Lung (tissue), 12 donors: ENCODE data around the gene ABCG8. TPM values are rescaled to one million over a fixed set of nuclear protein-coding genes. Genes with fewer than 3 reads are reported as not detected.

ENCODE experiments used
- ATAC-seq: fragments of 200-7000 bp; cut with Tn5 transposase; one replicate; pipeline ENCODE4 v1.9.1; 2020; ENCODE audit warnings: moderate number of reproducible peaks; ENCODE audit not compliant: insufficient read depth, low FRiP score
- DNase-seq, 3 donors: peaks; one replicate each; pipeline ENCODE4 v3.0.0-alpha.2; 2013 to 2017
- H3K27ac ChIP-seq, 2 donors: one replicate each; pipeline ENCODE4 v1.5.1; 2013; ENCODE audit warnings: mild to moderate bottlenecking in 2 of 2, moderate library complexity in 2 of 2, control low read depth in 1 of 2, inconsistent platforms in 1 of 2, low read depth in 1 of 2, low read length in 1 of 2
- H3K27me3 ChIP-seq, 3 donors: one replicate each; pipeline ENCODE4 v1.5.1; 2013; ENCODE audit warnings: low read length in 2 of 3; ENCODE audit not compliant: control insufficient read depth in 3 of 3, insufficient read depth in 3 of 3
- H3K36me3 ChIP-seq, 4 donors: one replicate each; pipeline ENCODE4 v1.5.1; 2013; ENCODE audit warnings: low read length in 4 of 4, mild to moderate bottlenecking in 1 of 4, moderate library complexity in 1 of 4; ENCODE audit not compliant: control insufficient read depth in 4 of 4, insufficient read depth in 4 of 4
- H3K4me1 ChIP-seq, 5 donors: one replicate each; pipeline ENCODE4 v1.5.1; 2013; ENCODE audit warnings: low read length in 5 of 5, mild to moderate bottlenecking in 2 of 5, moderate library complexity in 1 of 5; ENCODE audit not compliant: control insufficient read depth in 5 of 5, insufficient read depth in 5 of 5
- H3K4me3 ChIP-seq: one replicate; pipeline ENCODE4 v1.5.1; 2013; ENCODE audit warnings: mild to moderate bottlenecking, control low read depth, moderate library complexity
- H3K9ac ChIP-seq, 2 donors: one replicate each; pipeline ENCODE4 v1.5.1; 2013; ENCODE audit warnings: low read length in 2 of 2, control low read depth in 1 of 2; ENCODE audit not compliant: insufficient read depth in 1 of 2
- H3K9me3 ChIP-seq, 4 donors: one replicate each; pipeline ENCODE4 v1.5.1; 2013; ENCODE audit warnings: low read length in 3 of 4, mild to moderate bottlenecking in 1 of 4, moderate library complexity in 1 of 4; ENCODE audit not compliant: control insufficient read depth in 4 of 4, insufficient read depth in 3 of 4
- WGBS, 2 donors: extraction: QIAGEN DNeasy Blood & Tissue Kit; methylation state at CpG; one replicate each; pipeline ENCODE4 v1.1.7; 2013; 5-methylcytosine and 5-hydroxymethylcytosine counted together
- polyA plus RNA-seq, 2 donors: library from polyadenylated mRNA; stranded (reverse); fragments of 200-250 nt; gene quantifications; one replicate each; pipeline ENCODE4 v1.2.1, GENCODE V29; 2013
- total RNA-seq, 2 donors: library from RNA; depleted of rRNA in 1 of 2; stranded (reverse); fragments of >200 nt in 1 of 2; gene quantifications; one replicate each; pipeline ENCODE4 v1.2.1, GENCODE V29; 2014 to 2021
- TF ChIP-seq, protein P1 (sequence below): IDR thresholded peaks from 2 replicates; pipeline ENCODE4 v1.5.1; 2012; ENCODE audit warnings: mild to moderate bottlenecking; ENCODE audit errors: control extremely low read depth, extremely low read depth
- donor health status: control.
- donor health status: control.
- donor health status: Bipolar disorder and iron deficiency.
- donor health status: healthy.
- donor health status: DM: yes; HTN: yes; CAD: no.

Gene ABCG8
- total and polyA plus RNA-seq, 4 donors, result 0.80 TPM; not detected in 3

DNA sequence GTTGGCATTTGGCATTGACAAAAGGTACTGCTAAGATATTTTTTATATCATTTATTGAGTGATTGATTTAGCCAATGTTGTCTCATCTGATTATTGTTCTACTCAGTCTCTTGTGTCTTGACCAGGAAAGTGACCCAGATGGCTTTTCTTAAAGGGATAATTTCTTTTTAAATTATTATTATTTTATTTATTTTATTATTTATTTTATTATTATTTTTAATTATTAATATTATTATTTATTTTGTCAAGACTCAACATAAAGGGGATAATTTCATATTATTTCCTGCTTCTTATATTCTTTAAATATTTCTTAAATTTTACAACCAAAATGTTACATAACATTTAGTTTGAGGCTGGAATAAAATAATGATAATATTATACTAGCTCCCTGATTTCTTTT lies 37.9 kb upstream of the ABCG8 start:
- peaks cover 0 to 14% (median 0%) of the 10 kb centered on the region in 5 donors for H3K4me1 ChIP-seq
- ATAC-seq, result no peak
- DNase-seq, result no peak
- no peak overlapping the region for H3K9ac ChIP-seq
- H3K9me3 ChIP-seq, result no peaks in the 10 kb centered on the region
- TF ChIP-seq, protein P1, sequence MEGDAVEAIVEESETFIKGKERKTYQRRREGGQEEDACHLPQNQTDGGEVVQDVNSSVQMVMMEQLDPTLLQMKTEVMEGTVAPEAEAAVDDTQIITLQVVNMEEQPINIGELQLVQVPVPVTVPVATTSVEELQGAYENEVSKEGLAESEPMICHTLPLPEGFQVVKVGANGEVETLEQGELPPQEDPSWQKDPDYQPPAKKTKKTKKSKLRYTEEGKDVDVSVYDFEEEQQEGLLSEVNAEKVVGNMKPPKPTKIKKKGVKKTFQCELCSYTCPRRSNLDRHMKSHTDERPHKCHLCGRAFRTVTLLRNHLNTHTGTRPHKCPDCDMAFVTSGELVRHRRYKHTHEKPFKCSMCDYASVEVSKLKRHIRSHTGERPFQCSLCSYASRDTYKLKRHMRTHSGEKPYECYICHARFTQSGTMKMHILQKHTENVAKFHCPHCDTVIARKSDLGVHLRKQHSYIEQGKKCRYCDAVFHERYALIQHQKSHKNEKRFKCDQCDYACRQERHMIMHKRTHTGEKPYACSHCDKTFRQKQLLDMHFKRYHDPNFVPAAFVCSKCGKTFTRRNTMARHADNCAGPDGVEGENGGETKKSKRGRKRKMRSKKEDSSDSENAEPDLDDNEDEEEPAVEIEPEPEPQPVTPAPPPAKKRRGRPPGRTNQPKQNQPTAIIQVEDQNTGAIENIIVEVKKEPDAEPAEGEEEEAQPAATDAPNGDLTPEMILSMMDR, result no peak
- H3K4me3 ChIP-seq, result no peak overlapping the region
- H3K27ac ChIP-seq, result no peak overlapping the region
- H3K36me3 ChIP-seq, result peaks cover 2 to 47% (median 16%) of the 10 kb centered on the region in 4 donors
- H3K27me3 ChIP-seq, result no peaks in the 10 kb centered on the region

DNA sequence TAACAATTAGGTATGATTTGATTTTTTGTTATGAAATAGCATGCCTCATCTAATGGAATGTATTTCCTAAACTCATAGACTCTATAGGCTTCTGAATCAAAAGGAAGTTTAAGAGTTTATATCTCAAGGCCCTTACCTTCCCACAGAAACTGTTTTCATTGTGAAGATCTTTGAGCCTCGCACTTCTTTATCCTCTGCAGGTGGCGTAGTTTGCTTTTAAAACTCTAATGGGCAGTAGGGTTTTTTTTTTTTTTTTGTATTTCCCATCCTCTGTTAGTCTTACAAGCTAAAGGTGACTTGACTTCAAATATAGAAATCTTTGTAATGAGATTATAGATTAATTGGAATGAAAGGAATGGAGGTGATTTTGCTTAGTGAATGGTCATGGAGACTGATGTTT lies 36.6 kb upstream of the ABCG8 start:
- DNase-seq (no peak), ATAC-seq (no peak)
- Histone ChIP-seq H3K9me3 (no peaks in the 10 kb centered on the region), H3K9ac (no peak overlapping the region), H3K27ac (no peak overlapping the region), H3K27me3 (no peaks in the 10 kb centered on the region), H3K4me1 (peaks cover 0 to 14% (median 0%) of the 10 kb centered on the region in 5 donors), H3K36me3 (peaks cover 2 to 47% (median 16%) of the 10 kb centered on the region in 4 donors), H3K4me3 (no peak overlapping the region)
- TF ChIP-seq, protein P1, result no peak
- WGBS, 2 donors, result 95 to 98% methylated on average over 2 of the region's 2 CpGs

DNA sequence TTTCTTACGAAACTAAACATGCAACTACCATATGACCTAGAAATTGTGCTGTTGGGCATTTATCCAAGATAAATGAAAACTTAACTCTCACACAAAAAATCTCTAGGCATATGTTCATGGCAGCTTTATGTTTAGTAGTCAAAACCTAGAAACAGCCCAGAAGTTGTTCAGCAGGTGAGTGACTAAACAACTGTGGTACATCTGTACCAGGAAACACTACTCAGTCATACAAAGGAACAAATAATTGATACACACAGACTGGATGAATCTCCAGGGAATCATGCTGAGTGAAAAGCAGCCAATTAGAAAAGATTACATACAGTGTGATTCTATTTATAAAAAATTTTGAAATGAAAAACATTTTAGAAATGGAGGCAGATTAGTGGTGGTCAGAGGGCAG lies 35.7 kb upstream of the ABCG8 start:
- Histone ChIP-seq H3K9me3 (no peaks in the 10 kb centered on the region), H3K27me3 (no peaks in the 10 kb centered on the region), H3K9ac (no peak overlapping the region), H3K36me3 (peaks cover 1 to 43% (median 19%) of the 10 kb centered on the region in 4 donors), H3K4me3 (no peak overlapping the region), H3K27ac (no peak overlapping the region), H3K4me1 (peaks cover 0 to 14% (median 0%) of the 10 kb centered on the region in 5 donors)
- TF ChIP-seq, protein P1, result no peak
- 83 to 88% methylated on average over 1 of the region's 1 CpG for WGBS, 2 donors
- peak in 1 of 3 donors; percentile 19 for DNase-seq
- ATAC-seq, result no peak

DNA sequence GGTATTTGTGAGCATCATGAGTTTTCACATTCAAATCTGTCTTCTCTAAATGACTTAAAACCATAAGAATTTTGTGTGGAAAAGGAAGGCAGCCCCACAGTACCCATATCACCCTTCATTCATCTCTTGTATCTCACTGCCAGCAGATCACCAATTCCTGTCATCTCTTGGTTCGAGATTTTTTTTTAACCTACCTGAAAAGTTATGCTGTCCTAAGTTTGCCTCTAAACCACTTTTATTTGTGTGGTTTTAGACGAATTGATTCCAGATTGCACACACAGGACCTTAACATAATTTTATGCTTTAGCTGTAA lies 32.1 kb upstream of the ABCG8 start:
- Histone ChIP-seq H3K27me3 (no peaks in the 10 kb centered on the region), H3K4me3 (no peak overlapping the region), H3K36me3 (peaks cover 3 to 48% (median 28%) of the 10 kb centered on the region in 4 donors), H3K9ac (no peak overlapping the region), H3K27ac (no peak overlapping the region), H3K9me3 (no peaks in the 10 kb centered on the region), H3K4me1 (peaks cover 0 to 11% (median 0%) of the 10 kb centered on the region in 5 donors)
- TF ChIP-seq, protein P1, result no peak
- WGBS, 2 donors, result 91 to 95% methylated on average over 2 of the region's 2 CpGs
- ATAC-seq (no peak), DNase-seq (no peak)
